DMS79 treated with DMSO at 0.1 percent for 48 hours (cell line): ENCODE data around the gene ATF3.
"Not testable (repeated sequence)": the region's sequence is repeated elsewhere in the genome, so short reads cannot be mapped to it uniquely, and the experiment has no call there.

ENCODE experiments used
- DNase-seq: peaks from one replicate; lab custom pipeline; 2025; lab: John Stamatoyannopoulos, UW

Gene ATF3

DNA sequence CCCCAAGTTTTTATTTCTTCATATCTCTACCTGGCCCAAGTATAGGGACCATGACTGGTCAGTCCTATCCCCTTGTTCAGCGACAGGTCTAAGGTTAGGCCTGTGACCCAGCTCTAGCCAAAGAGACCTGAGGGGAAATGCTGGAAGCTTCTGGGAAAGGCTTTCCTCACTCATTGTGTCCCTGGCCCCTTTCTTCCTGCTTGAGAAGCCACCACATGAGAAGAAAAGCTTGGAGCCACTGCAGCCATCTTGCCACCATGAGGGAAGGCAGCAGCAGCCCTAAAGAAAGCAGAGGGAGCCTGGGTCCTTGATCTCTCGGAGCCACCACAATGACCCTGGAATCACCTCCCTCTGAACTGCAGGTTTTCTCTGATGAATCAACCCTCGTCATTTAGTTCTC, 43.4 kb downstream of the ATF3 start:
- DNase-seq: no peak

DNA sequence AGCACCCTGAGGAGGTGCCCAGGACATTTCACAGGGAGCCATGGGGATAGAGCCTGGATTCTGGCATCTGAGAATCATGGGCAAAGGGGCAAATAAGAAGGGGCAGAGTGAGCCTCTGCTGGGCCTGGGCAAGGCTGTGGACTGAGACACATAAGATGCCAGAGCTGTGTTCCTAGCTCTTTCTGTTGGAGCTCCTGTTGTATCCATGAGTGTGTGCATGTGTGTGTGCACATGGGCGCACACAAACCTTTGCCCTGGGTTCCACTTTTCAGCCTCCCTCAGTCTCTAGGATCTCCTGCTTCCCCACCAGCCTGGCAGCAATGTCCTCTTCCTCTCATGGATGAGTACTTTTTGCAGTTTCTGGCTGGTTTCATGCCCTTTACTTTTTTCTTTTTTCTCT, 44.0 kb downstream of the ATF3 start:
- DNase-seq: no peak

- DNase-seq: no peak
Observed at GRCh38 chr1:212655668-212656440, 47.3 kb downstream of the ATF3 start.

GRCh38 chr1:212656730-212657129, 48.2 kb downstream of the ATF3 start:
- no peak for DNase-seq

- not testable (repeated sequence) for DNase-seq
Observed at GRCh38 chr1:212658250-212658649, 49.7 kb downstream of the ATF3 start.

DNA sequence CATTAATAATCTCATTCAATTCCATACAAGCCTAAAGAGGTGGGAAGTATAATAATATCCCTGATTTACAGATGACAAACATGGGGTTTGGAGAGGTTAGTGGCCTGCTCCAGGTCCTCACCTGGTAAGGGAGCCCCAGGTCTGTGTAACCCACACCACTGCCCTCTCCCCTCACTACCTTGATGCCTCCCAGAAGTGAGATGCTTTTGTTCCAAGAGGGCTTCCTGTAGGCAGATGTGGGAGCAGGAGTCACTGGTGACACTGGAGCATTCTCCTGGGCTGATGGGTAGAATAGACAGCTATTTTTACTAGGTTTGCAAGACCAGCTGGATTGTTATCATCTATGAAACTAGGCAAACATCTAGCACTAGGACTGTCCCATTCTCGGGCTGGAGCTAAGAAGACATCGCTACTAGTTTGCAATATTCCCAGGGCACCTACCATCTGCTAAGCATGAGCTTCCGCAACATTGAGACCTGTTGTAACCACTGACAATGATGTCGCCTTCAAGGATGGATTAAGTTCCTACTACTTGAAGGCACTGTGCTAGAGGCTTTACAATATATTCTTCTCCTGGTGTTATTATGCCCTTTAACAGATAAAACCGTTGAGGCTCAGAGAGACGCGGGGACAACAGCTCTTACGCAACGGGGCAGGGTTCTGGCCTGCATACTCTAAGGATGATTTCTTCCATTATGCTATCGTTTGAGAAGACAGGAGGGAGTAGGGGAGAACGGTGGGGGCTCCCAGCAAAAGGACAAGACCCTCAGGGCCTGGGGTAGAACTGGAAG, 56.0 kb downstream of the ATF3 start:
- DNase-seq: no peak

- no peak for DNase-seq
Observed at GRCh38 chr1:212665241-212666115, 56.9 kb downstream of the ATF3 start.

- no peak for DNase-seq
Observed at GRCh38 chr1:212666116-212666775, 57.7 kb downstream of the ATF3 start.

GRCh38 chr1:212667223-212668139, 58.9 kb downstream of the ATF3 start:
- DNase-seq: peak; percentile 31

DNA sequence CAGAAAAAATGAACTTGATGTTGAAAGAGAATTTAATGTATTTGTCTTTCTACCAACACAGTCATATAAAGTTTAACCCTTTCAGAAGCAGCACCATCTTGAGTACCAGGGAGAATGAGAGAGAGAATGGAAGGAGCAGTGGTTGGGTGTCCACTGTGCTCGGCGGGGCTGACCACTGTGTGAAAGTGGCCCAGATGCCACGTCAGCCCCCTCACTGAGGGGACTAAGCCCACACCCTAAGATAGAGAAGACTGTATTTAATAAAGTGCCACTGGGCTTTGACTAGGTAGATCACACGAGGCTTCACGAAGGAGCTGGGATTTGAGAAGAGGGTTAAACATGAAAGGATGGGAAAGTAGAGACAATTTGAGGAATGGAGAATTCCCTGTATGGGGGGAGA, 59.9 kb downstream of the ATF3 start:
- DNase-seq: no peak

GRCh38 chr1:212669102-212669501, 60.5 kb downstream of the ATF3 start:
- DNase-seq: no peak

DNA sequence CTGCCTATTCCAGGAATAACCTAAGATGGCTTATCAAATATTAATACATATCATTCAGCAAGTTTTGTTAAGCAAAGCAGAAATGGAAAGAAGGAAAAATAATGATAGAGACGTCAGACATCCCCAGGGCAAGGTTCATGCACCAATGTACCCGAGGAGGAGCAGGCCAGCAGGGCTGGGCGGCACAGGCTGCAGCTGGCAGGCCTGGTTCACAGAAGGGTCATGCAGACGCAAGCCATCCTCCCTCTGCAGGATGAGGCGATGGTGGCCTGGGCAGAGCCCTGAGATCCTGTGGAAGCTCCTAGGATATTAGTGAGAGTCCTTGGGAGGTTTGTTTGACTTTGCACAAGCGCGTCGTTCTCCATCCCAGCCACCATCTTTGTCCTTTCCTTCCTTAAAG, 61.0 kb downstream of the ATF3 start:
- no peak for DNase-seq

GRCh38 chr1:212670301-212670700, 61.7 kb downstream of the ATF3 start:
- DNase-seq: no peak
